ENCODE data around the gene FUT7.
"Not testable (repeated sequence)": the region's sequence is repeated elsewhere in the genome, so short reads cannot be mapped to it uniquely, and the experiment has no call there.

FUT7 gene

DNA sequence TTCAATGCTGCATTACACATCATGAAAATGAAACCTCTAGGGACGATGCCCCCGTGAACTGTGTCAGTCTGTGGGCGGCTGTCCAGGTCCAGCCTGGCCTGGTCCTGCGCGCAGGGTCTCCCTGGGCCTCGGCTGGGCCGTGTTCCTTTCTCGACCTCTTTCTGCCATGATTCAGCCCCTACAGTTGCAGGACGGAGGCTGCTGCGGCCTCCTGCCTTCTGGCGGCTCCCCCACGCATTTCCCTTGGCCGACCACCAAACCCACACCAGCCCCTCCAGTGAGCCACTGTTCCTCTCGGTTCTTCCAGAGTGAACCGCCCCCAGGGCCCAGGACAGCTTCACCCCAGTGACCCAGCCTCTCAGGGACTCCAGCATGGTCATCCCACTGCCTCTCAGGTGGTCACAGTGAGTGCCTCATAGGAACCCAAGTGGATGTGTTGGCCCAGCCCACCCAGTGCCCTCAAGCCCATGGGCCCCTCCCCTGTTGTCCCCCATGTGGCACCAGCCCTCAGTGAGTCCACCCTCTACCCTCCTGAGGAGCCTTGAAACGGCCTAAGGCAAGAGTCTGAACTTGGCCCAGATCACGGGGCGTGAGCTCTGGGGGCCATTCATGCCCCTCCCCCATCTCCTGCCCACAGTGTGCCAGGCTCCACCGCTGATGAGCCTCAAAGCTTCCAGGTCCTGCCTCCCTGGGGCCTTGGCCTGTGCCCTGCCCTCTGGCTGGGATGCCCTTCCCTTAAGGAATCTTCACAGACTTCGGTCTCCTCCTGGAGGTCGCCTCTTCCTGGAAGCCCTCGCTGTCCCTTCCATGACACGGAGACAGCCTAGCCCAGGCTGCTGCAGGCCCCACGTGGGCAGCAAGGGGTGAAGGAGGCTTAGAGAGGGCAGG is 25.5 kb downstream of the FUT7 start:
- no peak for DNase-seq (ENCODE audit: low read depth in 1 of 2, low spot score in 1 of 2)

DNA sequence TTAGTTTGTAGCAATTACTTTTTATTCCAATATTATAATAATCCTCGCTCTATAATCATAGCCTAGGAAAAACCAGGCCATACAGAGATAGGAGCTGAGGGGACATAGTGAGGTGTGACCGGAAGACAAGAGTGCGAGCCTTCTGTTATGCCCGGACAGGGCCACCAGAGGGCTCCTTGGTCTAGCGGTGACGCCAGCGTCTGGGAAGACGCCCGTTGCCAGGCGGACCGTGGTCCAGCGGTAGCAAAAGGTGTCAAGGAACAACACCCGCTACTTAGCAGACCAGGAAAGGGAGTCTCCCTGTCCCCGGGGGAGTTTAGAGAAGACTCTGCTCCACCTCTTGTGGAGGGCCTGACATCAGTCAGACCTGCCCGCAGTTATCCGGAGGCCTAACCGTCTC is 27.6 kb downstream of the FUT7 start:
- not testable (repeated sequence) for DNase-seq (ENCODE audit: low read depth in 1 of 2, low spot score in 1 of 2)

DNA sequence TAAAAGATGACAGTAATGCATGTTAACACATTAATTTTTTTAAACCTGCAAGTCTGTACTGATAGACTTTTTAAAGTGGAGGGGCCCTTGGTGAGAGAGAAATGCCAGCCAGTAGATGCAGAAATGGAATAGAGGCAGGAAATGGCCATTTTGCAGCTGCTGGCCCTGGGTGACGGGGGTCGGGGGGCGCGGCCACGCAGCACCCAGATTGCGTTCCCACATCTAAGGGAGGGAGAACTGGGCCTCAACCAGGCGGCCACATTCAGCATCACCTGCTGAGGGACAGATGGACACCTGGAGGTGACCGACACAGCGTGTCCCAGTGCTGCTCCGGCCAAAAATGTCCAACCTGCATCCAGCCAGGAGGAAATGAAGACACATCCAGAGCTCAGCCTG is 29.2 kb downstream of the FUT7 start:
- DNase-seq (ENCODE audit: low read depth in 1 of 2, low spot score in 1 of 2) = no peak

DNA sequence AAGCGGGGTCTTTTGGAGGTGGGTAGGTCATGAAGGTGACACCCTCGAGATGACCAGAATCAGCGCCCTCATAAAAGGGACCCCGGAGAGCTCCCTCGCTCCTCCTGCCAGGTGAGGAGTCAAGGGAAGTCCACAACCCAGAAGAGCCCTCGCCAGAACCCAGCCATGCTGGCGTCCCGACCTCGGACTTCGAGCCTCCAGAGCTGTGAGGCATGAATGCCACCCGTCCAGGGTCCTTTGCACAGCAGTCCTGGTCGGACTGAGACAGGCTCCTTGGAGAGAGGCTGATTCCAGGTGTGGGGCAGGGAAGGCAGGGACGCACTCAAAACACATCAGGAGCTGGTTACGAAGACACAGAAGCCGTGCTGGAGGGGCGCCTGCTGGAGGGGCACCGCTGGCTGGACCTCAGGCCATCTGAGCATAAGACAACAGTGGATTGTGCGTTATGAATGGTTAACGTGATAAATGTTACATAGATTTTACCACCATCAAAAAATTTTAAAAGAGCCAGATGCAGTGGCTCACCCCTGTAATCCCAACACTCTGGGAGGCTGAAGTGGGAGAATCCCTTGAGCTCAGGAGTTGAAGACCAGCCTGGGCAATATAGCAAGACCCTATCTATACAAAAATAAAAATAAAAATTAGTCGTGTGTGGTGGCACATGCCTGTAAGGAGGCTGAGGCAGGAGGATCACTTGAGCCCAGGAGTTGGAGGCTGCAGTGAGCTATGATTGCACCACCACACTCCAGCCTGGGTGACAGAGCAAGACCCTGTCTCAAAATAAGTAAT is 29.8 kb downstream of the FUT7 start:
- no peak for DNase-seq (ENCODE audit: low read depth in 1 of 2, low spot score in 1 of 2)

DNA sequence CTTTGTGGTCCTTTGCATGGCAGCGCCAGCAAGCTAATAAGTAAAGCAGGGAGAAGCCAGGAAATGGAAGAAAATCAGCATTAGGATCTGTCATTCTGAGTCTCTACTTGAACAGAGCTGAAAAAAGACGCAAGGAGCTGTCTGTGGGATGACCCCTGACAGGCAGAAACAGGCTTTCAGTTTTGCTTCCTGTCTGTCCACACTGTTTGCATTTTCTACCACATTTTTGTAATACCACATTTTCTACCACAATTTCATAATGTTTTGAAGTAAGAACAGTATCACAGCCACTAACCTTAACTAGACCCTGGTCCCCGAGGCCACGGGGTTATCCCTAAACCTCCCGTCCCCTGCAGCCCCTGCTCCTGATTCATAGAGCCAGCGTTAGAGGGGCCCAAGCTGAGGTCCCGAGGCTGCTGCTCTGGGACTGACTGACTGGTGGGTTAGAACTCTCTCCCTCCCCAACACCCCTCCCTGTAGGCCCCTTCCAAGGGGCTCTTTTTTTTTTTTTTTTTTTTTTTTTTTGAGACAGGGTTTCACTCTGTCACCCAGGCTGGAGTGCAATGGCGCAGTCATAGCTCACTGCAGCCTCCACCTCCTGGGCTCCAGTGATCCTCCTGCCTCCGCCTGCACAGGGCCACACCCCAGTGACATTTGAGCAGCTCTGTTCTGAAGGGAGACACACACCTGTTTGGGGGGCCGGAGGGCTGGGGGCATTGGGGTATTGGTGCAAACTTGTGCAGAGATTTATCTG is 31.5 kb downstream of the FUT7 start:
- no peak for DNase-seq (ENCODE audit: low read depth in 1 of 2, low spot score in 1 of 2)

DNA sequence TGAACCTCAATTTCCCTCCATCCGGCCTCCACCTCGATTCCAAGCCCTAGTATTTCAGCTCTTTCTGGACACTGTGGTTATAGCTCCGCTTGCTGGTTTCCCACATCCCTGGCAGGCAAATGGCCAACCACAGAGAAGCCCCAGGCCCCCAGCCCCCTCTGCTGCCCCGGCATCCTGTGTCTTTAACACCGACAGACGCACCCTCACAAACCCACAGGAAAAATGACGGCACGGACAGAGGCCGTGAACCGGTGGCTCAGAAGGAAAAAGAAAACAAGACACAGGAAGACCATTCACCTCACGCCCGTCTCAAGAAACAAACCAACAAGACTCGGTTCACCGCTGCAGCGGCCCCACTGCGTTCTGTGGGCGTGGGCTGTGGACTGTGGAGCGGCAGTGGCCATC is 34.1 kb downstream of the FUT7 start:
- no peak for DNase-seq (ENCODE audit: low read depth in 1 of 2, low spot score in 1 of 2)

DNA sequence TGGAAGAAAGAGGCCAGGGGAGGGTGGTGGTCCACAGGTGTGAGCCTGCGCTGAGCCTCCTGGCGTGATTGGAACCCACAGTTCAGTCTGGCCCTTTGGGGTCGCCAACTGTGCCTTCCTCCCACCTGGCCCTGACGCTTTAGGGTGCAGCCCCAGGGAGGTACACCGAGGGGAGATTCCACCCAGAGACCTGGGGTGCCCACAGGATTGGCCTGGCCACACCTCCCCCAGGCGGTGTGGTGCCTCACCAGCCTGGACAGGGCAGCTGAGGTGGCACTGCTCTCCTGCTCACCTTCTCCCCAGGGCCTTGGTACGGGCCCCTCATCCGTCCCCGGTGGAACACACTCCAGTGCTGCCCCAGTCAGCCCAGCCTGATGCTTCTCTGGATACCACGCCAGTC is 34.5 kb downstream of the FUT7 start:
- DNase-seq (ENCODE audit: low read depth in 1 of 2, low spot score in 1 of 2) = no peak

DNA sequence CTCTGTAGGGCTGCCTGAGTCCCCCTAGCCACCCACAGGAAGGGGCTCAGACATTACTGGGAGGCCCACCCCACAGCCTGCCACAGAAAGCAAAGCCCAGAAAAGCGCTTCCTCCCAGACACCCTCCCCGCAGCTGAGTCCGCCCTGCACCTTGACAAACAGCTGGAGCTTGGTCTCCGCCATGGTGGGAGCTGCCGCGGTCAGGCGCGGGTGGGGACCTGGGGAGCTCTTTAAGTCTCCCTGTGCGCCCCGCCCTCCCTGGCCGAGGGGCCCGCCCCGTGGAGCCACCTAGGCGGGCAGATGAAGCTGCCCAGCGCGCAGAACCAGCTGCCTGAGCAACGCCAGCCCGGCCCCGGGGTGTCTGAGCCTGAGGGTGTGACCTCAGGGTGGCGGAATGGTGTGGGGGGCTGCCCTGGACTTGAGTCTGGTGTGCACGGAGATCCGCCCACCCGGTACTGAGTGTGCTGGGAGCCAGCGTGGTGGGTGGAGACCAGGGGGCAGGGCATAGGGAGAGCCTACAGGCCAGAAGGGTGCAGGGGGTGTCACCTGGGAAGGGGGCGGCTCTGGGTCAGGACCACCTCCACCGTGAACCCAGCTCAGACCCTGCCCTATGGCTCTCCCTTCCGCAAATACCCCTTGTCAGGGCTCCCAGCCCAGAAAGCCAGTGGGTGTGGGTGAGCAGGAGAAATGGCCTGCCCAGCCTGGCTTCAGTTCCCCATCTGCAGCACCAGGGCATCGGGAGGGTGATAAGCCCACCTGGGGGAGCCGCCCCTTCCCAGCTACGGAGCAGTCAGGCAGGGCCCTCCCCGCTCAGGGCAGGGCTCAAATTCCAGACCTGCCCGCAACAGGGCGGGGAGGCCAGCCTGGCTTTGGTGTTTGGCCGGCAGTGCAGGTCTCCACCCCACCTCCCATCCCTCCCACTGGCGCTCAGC is 35.3 kb downstream of the FUT7 start, which contains the start of gene CLIC3:
CLIC3 (minus strand) TSS at position 208 of the 932 bp plus-strand sequence; CDS start at position 183, 25 bp downstream.
- peak; percentile 30 to 32 for DNase-seq (ENCODE audit: low read depth in 1 of 2, low spot score in 1 of 2)

DNA sequence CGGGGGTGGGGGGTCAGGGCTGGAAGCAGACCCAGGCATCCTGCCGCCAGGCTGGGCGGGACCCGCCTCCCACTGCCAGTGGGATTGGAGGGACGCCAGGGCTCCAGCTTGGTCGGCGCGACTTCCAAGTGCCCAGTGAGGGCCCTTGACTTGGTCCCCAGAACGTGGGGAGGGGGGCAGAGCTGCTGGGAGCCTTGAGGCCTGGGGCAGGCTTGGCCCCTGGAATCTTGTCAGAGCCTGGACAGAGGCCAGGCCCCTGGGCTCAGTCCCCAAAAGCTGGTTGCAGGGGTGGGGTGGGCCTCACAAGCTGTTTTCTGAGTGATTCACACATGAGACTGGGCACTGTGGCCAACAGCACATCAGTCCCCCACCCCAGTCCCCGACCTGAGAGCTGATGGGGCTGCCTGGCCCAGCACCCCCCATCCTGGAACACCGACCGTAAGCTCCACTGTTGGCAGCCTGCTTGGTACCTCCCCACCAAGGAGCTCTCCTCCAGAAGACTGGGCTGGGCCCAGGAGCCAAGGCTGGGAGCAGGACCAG is 36.0 kb downstream of the FUT7 start:
- no peak for DNase-seq (ENCODE audit: low read depth in 1 of 2, low spot score in 1 of 2)

DNA sequence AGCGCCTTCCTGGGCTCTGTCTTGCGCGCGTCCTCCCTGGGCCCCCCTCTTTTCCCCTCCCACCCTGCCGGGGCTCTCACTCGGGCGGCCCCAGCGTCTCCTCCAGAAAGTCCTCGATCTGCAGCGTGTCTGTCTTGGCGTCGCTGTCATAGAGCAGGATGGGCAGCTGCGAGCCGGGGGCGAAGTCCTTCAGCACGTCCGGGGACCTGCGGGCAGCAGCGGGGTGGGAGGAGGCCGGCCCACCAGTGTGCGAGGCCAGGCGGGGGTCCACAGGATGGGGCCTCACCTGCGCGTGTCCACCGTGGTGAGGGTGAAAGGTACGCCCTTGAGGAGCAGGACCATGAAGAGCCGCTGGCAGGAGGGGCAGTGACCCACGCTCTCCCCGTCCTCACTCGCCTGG is 36.5 kb downstream of the FUT7 start:
- DNase-seq (ENCODE audit: low read depth in 1 of 2, low spot score in 1 of 2) = no peak

DNA sequence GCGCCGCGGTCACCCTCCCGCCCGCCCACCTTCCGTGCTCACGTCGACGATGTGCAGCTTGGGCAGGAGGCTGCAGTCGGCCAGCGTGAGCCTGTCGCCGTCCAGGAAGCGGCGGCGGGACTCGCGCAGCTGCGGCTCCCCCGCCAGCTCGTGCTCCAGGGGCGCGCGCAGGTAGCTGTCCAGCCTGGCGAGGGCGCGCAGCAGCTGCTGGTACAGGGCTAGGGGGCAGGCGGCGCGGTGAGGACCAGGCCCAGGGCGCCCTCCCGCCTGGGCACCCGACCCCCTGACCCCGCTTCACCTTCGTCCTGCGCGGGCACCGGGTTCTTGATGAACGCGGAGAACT is 37.0 kb downstream of the FUT7 start:
- DNase-seq (ENCODE audit: low read depth in 1 of 2, low spot score in 1 of 2) = no peak

DNA sequence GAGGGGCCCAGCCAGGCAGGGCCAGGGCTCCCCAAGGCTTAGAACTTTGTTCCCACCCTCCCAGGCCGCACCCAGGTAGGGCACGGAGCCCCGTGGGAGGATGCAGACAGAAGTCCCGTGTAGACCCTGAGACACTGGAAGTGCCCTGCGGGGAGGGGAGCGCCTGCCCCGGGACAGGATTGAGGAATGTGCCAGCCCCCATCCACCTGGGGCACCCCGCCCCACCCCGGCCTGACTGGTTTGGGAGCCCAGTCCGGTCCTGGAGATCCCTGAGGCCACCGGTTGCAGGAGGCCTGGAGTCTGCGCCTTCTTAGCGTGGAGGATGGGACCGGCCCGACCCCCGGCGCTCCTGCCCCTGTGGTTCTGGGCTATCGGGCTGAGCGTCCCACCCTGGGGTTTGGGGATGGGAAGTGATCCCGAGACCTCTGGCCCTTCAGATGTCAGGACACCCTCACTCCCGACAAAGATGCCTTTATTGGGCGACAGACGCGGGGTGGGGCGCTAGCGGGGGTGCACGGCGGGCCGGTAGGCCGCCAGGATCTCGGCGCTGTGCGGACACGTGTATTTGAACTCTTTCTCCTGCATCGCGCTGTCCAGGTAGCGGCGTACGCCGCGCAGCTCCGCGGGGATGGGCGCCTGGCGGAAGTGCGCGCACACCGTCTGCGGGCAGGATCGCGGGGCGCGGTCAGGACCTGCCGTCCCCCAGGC is 37.6 kb downstream of the FUT7 start:
- no peak for DNase-seq (ENCODE audit: low read depth in 1 of 2, low spot score in 1 of 2)

DNA sequence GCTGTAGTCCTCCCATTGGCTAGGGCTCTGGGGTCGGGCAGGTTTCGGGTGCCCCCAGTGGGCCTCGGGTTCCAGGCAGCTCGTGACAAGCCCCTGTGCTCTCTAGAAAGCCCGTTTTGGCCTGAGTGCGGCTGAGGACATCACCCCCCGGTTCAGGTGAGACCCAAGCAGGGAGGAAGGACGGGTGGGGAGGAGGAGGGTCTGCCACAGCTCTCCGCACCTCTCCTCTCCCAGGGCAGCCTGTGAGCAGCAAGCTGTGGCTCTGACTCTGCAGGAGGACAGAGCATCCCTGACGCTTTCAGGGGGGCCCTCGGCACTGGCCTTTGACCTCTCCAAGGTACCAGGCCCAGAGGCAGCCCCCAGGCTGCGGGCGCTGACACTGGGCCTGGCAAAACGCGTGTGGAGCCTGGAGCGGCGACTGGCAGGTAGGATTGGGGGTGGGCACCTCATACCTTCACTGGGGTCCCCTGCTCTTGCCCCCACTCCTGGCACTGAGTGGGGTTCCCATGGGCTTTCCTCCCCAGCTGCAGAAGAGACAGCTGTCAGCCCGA is 39.0 kb downstream of the FUT7 start:
- DNase-seq (ENCODE audit: low read depth in 1 of 2, low spot score in 1 of 2) = no peak

DNA sequence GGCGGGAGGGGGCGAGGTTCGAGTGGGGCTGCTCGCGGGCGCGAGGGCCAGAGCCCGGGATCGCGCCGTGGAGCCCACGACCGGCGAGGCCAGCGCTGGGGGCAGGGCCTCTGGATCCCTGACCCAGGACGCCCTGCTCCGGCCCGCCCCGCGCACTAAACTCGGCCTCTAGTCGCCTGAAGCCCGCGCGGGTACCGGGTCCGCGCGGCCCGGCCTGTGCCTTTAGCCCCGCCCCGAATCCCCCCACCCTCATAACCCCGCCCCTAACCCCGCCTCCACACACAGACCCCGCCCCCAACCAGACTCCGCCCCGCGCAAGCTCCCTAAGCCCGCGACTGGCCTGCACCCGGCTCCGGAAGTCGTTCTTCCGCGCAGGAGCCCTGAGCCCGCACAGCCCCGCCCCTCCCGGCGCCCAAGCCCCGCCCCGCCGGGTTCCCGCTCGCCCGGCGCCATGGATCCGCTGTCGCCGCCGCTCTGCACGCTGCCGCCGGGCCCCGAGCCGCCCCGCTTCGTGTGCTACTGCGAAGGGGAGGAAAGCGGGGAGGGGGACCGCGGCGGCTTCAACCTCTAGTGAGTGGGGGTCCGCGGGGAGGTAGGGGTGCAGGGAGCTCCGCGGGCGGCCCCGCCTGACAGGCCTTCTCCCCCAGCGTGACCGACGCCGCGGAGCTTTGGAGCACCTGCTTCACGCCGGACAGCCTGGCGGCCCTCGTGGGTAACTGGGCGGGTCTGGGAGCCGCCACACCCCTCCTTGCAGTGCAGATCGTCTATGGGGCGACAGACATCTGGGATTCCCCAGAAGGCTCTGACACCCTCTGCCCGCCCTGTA is 39.7 kb downstream of the FUT7 start, which contains the start of gene PAXX:
PAXX (plus strand) TSS at position 430 of the 826 bp plus-strand sequence; CDS start at position 452, 22 bp downstream.
- peak; percentile 90 to 91 for DNase-seq (ENCODE audit: low read depth in 1 of 2, low spot score in 1 of 2)

DNA sequence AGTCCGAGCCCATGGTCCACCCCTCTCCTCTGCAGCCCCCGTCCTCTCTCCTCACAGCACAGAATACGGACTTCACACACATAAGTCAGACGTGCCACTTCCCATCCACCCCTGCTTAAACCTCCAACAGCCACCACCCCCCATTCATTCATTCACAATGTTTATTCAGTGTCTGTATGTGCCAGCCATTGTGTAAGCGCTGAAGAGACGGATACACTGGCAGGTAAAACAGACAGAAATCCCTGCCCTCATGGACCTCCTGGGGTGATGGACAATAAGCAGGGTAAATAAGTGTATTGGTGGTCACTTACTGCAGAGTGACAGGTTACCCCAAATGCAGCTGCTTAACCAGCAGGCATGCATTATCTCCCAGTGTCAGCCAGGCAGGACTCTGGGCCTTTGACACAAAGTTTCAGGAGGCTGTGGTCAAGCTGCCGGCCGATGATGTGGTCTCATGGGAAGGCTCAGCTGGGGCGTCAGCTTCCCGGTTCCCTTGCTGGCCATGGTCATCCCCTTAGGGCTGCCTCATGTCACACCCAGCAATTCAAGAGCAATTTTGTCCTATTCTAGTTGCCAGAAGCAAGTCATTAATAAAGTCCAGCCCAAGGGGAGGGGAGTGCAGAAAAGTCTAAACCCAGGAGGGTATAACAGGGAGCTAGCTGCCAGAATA is 41.5 kb downstream of the FUT7 start:
- no peak for DNase-seq (ENCODE audit: low read depth in 1 of 2, low spot score in 1 of 2)

DNA sequence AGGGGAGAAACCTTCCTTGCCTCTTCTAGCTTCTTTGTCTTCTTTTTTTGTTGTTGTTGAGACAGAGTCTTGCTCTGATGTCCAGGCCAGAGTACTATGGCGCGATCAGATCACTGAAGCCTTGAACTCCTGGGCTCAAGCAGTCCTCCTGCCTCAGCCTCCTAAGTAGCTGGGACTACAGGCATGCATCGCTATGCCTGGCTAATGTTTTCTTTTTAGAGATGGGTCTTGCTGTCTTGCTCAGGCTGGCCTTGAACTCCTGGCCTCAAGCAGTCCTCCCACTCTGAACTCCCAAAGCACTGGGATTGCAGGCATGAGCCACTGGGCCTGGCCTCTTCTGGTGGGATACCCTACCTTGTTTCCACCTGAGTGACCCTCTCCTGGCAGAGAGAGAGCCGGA is 43.0 kb downstream of the FUT7 start:
- DNase-seq (ENCODE audit: low read depth in 1 of 2, low spot score in 1 of 2) = no peak

DNA sequence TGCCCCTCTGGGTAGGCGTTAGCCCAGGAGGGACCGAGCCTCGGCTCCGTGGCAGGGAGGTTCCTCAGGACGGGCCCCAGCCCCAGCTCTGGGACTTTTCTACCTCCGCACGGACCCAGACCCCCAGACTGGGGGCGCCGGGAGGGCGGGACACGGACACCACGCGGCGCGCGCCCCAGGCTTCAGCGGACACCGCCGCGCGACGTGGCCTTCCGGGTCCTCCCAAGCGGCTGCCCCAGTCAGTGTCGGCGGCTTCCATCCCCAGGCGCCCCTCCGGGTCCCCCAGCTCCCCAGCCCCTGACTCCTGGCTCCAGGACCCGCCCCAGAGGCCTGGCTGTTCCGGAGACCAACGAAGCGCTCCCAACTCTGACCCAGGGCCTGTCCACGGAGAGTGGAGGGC is 46.0 kb downstream of the FUT7 start:
- no peak for DNase-seq (ENCODE audit: low read depth in 1 of 2, low spot score in 1 of 2)
